Heart left ventricle (tissue), 13 donors: ENCODE data around the gene RAB36.

Source experiments
- CTCF ChIP-seq, 12 donors: fragments of 200-600 bp; sonication (generic) in 4 of 12; IDR thresholded peaks; one replicate each; pipeline versions ENCODE4 v1.5.0 to v1.8.0; 2018 to 2022; ENCODE audit warnings: antibody characterized with exemption in 12 of 12, mild to moderate bottlenecking in 5 of 12
- POLR2A ChIP-seq, 2 donors: fragments of 450-650 bp; IDR thresholded peaks; one replicate each; pipeline ENCODE4 v1.6.1; 2017; ENCODE audit warnings: antibody characterized with exemption in 2 of 2, mild to moderate bottlenecking in 2 of 2, moderate library complexity in 2 of 2
- donor health status: ischemic (EF 13 %, LVEDD 7.1; RV severe dilation, severe dysfunction).
- donor health status: DM: no; HTN: yes; CAD: no.
- donor health status: DM: no; HTN: no; CAD: no.
- donor health status: ischemic (EF 25% LVEDD 6.9; RV normal size, moderate dysfunction).
- donor health status: ischemic (EF 25% LVEDD 5.7; RV mildly dilated, moderate dysfunction).
- donor health status: ischemic (EF 35%, LVEDD 5.7; RV mildly dilated, moderate dysfunction).
- donor health status: nonischemic (EF 11% LVEDD 7.7; RV severe dilation, severe dysfunction).
- donor health status: DM: yes; HTN: yes; CAD: no.
- donor health status: PGD.
- donor health status: ischemic (EF 29% LVEDD 5.4; RV normal size, mild dysfunction).
- donor health status: nonischemic (EF 23%, LVEDD 6.1; RV moderate dilation, normal function).

GRCh38 chr22:23213581-23214334 lies 68.5 kb downstream of the RAB36 start:
- no peak for TF ChIP-seq POLR2A (IDR thresholded peaks at IDR 0.05)
- TF ChIP-seq CTCF (IDR thresholded peaks at IDR 0.05): no peak
